Kidney (tissue), 14 donors: Measurements from ENCODE around the gene TFCP2L1. TPM values are rescaled to one million over a fixed set of nuclear protein-coding genes. Genes with fewer than 3 reads are reported as not detected.

Source experiments
- DNase-seq, 5 donors: peaks; one replicate each; pipeline ENCODE4 v3.0.0-alpha.2; 2013 to 2020
- FAIRE-seq: peaks from 2 replicates; lab custom pipeline; 2012; peaks lifted over from hg19 to GRCh38; lab: Jason Lieb, UNC
- H3K27ac ChIP-seq, 2 donors: one replicate each; pipeline ENCODE4 v1.7.0; 2013; ENCODE audit warnings: low read depth in 2 of 2, low read length in 2 of 2, inconsistent platforms in 1 of 2
- H3K27me3 ChIP-seq: one replicate; pipeline ENCODE4 v1.7.1; 2013; ENCODE audit warnings: low read length, inconsistent platforms; ENCODE audit not compliant: control insufficient read depth, insufficient read depth
- H3K36me3 ChIP-seq, 3 donors: one replicate each; pipeline versions ENCODE4 v1.7.0 to v1.7.1; 2013; ENCODE audit warnings: low read length in 3 of 3, control low read depth in 1 of 3, inconsistent platforms in 1 of 3; ENCODE audit not compliant: insufficient read depth in 3 of 3, control insufficient read depth in 2 of 3
- H3K4me1 ChIP-seq, 3 donors: one replicate each; pipeline versions ENCODE4 v1.7.0 to v1.7.1; 2013; ENCODE audit warnings: low read length in 3 of 3, inconsistent platforms in 1 of 3, low read depth in 1 of 3; ENCODE audit not compliant: control insufficient read depth in 2 of 3, insufficient read depth in 2 of 3
- H3K4me3 ChIP-seq, 3 donors: one replicate each; pipeline versions ENCODE4 v1.7.0 to v1.8.1; 2013; ENCODE audit warnings: low read length in 3 of 3, control low read depth in 1 of 3, inconsistent platforms in 1 of 3
- H3K9ac ChIP-seq, 3 donors: one replicate each; pipeline versions ENCODE4 v1.7.0 to v1.7.1; 2013; ENCODE audit warnings: low read length in 3 of 3, control low read depth in 1 of 3, inconsistent platforms in 1 of 3
- H3K9me3 ChIP-seq, 3 donors: one replicate each; pipeline versions ENCODE4 v1.7.0 to v1.7.1; 2013; ENCODE audit warnings: low read length in 3 of 3, control low read depth in 1 of 3, inconsistent platforms in 1 of 3; ENCODE audit not compliant: control insufficient read depth in 2 of 3, insufficient read depth in 1 of 3
- intact Hi-C: fragments of 100-400 bp; cut with DNase I; formaldehyde crosslinking; loops from one replicate; pipeline ENCODE4 v1.11.1; 2022
- polyA plus RNA-seq: library from polyadenylated mRNA; stranded (reverse); fragments of 350-450 nt; fragmentation: Illumina TruSeq; extraction: RNeasy Lipid Tissue Mini Kit (QIAGEN cat#74804); gene quantifications from one replicate; pipeline ENCODE4 v1.2.3, GENCODE V29; 2014; ENCODE audit warnings: low read depth, low replicate concordance; ENCODE audit not compliant: insufficient read depth
- total RNA-seq: library from RNA; stranded (reverse); fragmentation: NEBNext Ultra II Directional; extraction: Animal tissue kit (Norgen Biotek cat#: 25700); gene quantifications from one replicate; pipeline ENCODE4 v1.2.1, GENCODE V29; 2021
- TF ChIP-seq, protein P1 (sequence below): IDR thresholded peaks from 3 replicates; pipeline ENCODE4 v1.5.1; 2012; ENCODE audit warnings: mild to moderate bottlenecking, moderate library complexity, borderline replicate concordance; ENCODE audit not compliant: insufficient read depth; ENCODE audit errors: extremely low read depth
- donor health status: control.
- donor health status: control.
- donor health status: control.
- donor health status: control.
- donor health status: control.
- donor health status: DM: yes; HTN: yes; CAD: no.
- donor health status: Normal renal cell carcinoma (clear cell type).

Gene TFCP2L1
- total and polyA plus RNA-seq, 2 donors from 2014 or later: 44.4 to 172 TPM

DNA sequence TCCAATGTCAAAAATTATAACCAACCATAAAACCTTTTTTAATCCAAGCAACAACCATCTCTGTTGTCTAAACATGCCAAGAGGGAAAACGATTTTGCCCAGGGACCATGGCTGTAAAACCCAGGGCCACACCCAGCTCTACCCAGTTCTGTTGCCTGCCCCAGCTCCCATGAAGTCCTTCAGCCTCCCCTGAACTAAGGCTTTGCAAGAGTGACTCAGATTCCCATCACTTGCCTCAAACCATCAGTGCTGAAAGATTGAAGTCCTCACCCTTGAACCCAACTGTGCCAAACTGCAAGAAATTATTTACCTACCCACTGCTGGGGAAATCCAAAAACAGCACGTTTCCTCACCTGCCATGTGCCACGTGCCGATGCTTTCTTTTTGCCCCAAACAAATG lies 102.5 kb downstream of the TFCP2L1 start:
- H3K27ac ChIP-seq: no peak overlapping the region
- no peak for FAIRE-seq
- no peak for DNase-seq
- no peak overlapping the region for H3K9ac ChIP-seq
- H3K4me1 ChIP-seq: peaks cover 0 to 5% (median 0%) of the 10 kb centered on the region in 3 donors
- H3K9me3 ChIP-seq: no peaks in the 10 kb centered on the region
- no peaks in the 10 kb centered on the region for H3K36me3 ChIP-seq
- no peaks in the 10 kb centered on the region for H3K27me3 ChIP-seq
- TF ChIP-seq, protein P1, sequence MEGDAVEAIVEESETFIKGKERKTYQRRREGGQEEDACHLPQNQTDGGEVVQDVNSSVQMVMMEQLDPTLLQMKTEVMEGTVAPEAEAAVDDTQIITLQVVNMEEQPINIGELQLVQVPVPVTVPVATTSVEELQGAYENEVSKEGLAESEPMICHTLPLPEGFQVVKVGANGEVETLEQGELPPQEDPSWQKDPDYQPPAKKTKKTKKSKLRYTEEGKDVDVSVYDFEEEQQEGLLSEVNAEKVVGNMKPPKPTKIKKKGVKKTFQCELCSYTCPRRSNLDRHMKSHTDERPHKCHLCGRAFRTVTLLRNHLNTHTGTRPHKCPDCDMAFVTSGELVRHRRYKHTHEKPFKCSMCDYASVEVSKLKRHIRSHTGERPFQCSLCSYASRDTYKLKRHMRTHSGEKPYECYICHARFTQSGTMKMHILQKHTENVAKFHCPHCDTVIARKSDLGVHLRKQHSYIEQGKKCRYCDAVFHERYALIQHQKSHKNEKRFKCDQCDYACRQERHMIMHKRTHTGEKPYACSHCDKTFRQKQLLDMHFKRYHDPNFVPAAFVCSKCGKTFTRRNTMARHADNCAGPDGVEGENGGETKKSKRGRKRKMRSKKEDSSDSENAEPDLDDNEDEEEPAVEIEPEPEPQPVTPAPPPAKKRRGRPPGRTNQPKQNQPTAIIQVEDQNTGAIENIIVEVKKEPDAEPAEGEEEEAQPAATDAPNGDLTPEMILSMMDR: no peak
- intact Hi-C loops: no loop called here
- no peak overlapping the region for H3K4me3 ChIP-seq

DNA sequence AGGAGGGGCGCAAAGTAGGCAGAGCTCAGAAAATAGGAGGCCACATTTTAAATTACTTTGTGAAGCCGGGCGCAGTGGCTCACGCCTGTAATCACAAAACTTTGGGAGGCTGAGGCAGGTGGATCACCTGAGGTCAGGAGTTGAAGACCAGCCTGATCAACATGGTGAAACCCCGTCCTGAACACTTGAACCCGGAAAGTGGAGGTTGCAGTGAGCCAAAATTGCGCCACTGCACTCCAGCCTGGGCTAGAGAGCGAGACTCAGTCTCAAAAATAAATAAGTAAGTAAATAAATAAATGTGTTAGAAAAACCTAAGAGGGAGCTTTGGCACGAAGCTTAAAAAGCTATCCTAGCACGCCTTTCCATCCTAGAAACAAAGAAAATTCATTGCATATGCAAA lies 105.5 kb downstream of the TFCP2L1 start:
- DNase-seq (no peak), FAIRE-seq (no peak)
- no peak overlapping the region for H3K4me3 ChIP-seq
- no peaks in the 10 kb centered on the region for H3K27me3 ChIP-seq
- peaks cover 0 to 5% (median 0%) of the 10 kb centered on the region in 3 donors for H3K4me1 ChIP-seq
- intact Hi-C loops: no loop called here
- TF ChIP-seq, protein P1: no peak
- H3K9me3 ChIP-seq: no peaks in the 10 kb centered on the region
- H3K36me3 ChIP-seq: no peaks in the 10 kb centered on the region
- no peak overlapping the region for H3K27ac ChIP-seq
- no peak overlapping the region for H3K9ac ChIP-seq

DNA sequence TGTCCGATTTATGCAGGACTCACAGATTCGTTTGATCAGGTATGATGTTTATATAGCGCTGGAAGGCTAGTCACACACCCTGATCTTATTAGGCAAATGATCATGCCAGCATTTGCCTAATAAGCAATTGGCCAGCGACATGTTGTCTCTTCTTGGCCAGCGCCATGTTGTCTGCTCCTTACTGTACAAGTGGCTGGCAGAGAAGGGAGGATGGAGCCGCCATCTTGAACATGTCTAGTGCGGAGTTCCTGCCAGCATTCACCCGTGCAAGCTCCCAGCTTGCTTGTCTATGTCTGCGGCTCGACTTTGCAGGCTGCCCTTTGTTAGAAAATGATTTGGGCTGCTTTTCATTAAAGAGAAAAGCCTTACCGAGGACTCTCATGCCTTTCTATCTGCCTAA lies 106.3 kb downstream of the TFCP2L1 start:
- no peak overlapping the region for H3K9ac ChIP-seq
- no peaks in the 10 kb centered on the region for H3K27me3 ChIP-seq
- no peaks in the 10 kb centered on the region for H3K36me3 ChIP-seq
- H3K4me1 ChIP-seq: peaks cover 0 to 5% (median 0%) of the 10 kb centered on the region in 3 donors
- H3K9me3 ChIP-seq: no peaks in the 10 kb centered on the region
- no peak for DNase-seq
- no peak for FAIRE-seq
- H3K27ac ChIP-seq: no peak overlapping the region
- TF ChIP-seq, protein P1: no peak
- intact Hi-C loops: no loop called here
- H3K4me3 ChIP-seq: no peak overlapping the region

DNA sequence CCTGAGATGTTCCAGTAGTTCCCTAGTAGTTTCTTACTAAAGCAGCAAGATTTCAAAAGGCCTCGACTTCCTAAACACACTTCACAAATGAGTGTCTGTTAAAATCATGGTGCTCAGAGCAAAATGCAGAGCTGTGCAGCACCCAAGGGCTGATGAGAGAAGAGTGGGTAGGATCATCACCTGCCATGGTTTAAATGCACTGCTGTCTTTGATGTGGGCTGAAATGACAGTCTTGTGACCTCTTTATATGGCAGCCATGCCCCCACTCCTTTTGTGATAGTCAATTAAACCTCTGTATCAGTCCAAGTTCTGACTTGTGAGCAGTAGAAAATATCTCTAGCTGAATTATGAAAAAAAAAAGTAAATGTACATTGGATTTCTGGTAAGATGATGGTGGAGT lies 107.1 kb downstream of the TFCP2L1 start:
- no peak for FAIRE-seq
- H3K27me3 ChIP-seq: no peaks in the 10 kb centered on the region
- H3K4me3 ChIP-seq: no peak overlapping the region
- H3K27ac ChIP-seq: no peak overlapping the region
- intact Hi-C loops: no loop called here
- no peaks in the 10 kb centered on the region for H3K9me3 ChIP-seq
- peaks cover 0 to 5% (median 0%) of the 10 kb centered on the region in 3 donors for H3K4me1 ChIP-seq
- DNase-seq: no peak
- no peak overlapping the region for H3K9ac ChIP-seq
- TF ChIP-seq, protein P1: no peak
- no peaks in the 10 kb centered on the region for H3K36me3 ChIP-seq
